ENCODE data around the gene IMMT.

Gene IMMT

DNA sequence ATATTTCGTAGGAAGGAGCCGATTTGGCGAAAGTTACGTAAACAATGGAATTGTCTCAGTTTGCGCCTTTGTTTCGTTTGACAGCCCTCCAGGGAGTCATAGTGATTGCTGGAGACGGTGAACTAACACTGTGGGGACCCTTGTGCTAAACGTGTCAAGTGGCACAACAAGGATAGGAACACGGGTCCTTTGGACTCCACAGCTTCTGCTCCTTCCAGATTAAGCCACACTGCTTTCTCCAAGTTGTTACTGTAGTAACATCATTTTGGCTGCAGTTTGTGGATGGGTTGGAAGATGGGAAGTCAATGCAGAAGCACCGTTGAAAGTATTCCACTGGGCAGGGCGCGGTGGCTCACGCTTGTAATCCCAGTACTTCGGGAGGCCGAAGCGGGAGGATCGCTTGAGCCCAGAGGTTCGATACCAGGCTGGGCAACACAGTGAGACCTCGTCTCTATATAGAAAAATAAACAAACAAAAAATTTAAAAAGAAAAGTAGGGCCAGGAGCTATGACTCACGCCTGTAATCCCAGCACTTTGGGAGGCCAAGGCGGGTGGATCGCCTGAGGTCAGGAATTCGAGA, 636 bp upstream of the IMMT start:
- no peak for DNase-seq

DNA sequence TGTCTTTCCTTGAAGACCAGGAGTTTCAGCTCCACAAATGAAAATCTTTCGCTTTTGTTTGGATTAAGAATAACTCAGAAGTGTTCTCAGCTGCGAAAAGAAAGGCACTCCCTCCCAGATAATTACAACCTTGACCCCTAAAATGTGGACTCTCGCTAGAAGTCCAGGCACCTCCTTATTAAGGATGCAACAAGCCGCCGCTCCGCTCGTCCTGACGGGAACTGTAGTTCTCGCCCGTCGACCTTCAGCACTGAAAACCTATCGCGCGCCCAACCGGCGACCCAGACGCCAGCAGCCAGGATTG, 559 bp downstream of the IMMT start:
- no peak for DNase-seq

GRCh38 chr2:86193901-86194567, 1.2 kb downstream of the IMMT start:
- no peak for DNase-seq

DNA sequence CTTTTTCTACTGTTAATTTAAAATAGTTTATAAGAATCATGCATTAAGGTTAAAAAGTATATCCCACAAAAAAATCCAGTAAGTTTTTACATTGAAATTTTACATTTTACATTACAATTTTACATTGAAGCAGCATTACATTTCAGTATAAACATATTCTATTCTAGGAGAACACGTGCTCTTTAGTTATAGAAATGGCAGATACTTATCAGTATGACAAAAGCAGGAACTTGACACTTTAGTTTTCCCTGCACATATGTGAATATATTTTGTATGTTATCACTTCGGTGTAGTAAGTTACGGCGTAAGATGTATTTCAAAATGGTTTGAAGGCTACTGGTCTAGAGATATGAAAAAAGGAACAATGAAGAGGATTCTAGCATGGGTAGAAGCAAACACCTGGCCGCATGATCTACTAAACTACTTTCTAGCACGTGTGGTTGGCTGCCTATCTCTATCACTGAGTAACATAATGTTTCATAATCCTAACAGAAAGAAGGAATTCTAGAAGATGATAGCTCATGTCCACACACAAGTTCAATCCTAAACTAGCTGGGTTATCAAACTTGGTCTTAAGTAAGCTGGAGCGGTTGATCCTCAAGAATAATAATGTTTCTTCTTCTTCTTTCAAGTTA, 5.4 kb downstream of the IMMT start:
- DNase-seq = no peak

DNA sequence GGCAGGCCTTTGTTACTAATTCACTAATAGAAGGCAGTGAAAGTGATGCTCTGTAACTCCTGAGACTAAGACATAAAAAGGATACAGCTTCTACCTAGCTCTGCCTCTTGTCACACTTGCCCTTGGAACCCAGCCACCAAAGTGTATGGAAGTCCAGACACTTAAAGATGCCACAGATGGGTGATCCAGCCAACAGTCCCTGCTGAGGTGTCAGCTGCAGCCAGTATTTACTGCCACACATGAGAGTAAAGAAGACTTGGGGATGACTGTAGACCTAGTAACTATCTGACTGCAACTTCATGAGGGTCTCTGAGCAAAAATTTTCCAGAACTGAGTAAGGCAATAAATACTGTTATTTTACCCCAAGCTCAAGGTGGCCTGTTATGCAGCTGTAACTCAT, 8.8 kb downstream of the IMMT start:
- no peak for DNase-seq

DNA sequence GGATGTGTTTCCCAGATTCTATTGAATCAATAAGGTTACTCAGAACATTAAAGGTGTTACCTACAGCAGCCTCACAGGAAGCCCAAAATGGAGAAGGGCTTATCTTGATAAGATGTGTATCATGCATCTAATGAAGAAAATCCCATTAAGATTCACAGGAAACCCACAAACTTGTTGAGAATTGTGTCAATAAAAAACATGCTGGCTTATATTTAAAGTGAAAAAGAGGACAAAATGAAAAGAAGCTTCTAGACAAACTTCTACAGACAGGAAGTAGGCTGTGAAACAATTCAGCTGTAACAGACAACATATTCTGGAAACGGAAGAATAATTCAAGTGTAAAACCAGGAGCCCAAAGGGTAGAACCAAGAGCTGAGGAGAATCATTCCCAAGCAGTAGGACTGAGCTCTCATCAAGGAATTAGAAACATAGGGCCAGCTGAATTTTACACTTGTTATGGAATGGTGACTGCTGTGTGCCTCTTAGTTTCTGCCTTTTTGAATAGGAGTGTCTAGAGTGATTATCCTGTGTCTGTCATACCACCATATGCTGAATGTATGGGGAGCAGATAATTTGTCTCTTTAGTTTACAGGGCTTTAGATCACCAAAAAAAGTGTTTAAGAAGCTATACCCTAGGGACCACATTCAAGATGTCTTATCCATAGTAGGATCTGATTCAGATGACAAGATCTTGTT, 9.6 kb downstream of the IMMT start:
- no peak for DNase-seq

- no peak for DNase-seq
Measured at GRCh38 chr2:86176597-86176996, 18.7 kb downstream of the IMMT start.

GRCh38 chr2:86175828-86176227, 19.4 kb downstream of the IMMT start:
- no peak for DNase-seq

DNA sequence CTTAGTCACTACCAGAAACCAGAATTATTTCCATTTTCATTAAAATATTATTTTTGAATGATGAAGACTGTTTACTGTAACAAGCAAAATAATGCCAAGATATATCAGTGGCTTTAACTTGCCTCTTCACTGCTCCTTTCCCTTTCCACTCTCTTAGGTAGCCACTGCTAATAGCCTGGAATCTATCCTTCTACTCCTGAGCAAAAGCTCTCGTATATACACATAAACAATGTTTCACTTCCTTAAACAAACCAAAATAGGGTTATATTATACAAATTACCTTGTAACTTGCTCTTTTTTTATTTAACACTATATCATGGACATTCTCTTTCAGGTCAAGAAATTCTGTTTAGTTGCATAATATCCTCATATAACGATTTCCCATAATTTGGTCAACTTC, 20.8 kb downstream of the IMMT start:
- no peak for DNase-seq

GRCh38 chr2:86172610-86173009, 22.7 kb downstream of the IMMT start:
- no peak for DNase-seq

DNA sequence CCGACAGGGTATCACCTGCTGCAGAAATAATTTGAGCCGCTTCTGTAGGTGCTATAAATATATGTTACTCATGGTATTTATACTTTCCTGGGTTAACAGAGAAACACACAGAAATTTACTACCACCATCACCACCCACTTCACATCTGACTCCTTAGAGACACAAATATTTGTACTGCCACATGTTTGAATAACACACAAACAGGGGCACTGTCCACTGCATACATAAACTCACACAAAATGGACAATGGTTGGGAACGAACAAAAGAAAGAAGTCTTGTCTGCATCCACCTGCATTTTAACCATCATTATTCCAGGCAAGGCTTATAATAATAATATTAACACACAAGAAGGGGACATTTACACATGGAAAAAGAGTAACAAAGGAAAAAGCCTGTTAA, 24.0 kb downstream of the IMMT start:
- DNase-seq = no peak

DNA sequence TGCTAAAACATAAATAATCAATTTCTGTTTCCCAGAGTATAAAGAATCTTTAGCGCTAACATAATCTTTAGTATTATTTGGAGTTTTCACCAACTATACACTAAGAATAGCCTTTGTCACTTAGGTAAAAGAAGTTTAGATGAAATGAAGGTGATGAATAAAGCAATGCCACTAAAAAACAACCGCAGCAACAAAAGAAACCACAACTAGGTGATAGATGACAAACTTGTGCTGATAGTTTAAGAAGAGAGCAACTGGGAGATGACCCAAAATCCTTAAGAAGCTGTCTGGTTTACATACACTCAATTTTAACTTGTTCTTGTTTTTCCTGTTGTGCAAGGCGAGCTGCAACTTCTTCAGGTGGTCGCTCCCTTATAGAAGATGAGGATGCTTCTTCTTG, 24.8 kb downstream of the IMMT start:
- no peak for DNase-seq

GRCh38 chr2:86160156-86160952, 34.9 kb downstream of the IMMT start:
- no peak for DNase-seq

DNA sequence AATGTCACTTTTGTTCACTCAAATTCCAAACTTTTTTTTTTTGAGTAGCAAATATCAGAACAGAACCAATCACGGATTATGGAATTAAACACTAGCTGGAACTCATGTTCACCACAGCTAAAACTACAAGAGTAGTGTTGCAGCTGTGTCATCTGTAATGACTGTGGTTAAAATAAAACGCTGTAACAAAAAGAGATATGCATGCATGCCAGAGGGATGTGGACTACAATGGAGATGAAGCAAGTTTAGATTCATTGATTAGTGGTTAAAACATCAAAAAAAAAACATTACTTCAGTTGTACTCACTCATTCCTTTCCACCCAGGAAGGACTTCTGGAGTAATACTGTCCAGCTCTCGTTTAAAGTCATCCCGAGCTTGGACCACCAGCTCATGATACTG, 37.0 kb downstream of the IMMT start:
- no peak for DNase-seq

- no peak for DNase-seq
Measured at GRCh38 chr2:86157009-86157556, 38.2 kb downstream of the IMMT start.

DNA sequence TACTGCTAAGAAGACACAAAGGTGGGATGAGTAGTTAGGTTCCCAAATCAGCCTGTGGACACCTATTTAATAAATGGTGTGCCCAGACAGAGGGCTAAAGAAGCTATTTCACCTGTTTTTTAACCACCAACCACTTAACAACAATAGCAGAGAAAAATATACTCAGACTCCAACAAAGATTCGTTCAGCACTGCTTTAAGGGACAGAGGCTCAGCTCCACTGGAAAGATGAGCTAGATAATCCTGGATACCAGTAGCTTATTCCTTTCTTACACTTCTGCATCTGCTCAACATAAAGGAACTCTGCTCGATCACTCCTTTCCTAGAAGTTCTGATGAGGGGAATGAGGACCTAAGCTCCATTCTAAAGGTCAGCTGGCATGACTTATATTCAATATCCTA, 44.8 kb downstream of the IMMT start:
- no peak for DNase-seq

DNA sequence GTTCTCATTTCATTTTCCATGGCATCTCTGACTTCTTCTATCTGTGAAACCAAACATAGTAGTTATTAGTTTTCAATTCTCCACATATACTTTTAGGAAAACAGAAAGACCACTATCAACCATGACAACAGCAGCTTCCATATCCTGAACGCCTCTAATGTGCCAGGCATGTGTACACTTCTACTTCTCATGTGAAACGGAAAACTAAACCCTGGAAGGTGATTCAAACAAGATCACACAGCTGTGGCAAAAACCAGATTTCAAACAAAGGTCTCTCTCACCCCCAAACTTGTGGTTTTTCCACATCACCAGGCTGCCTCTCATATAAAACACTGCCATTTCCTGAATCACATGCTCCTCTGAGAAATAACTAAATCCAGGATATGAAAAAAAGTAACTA, 47.5 kb downstream of the IMMT start:
- DNase-seq = no peak

- no peak for DNase-seq
Measured at GRCh38 chr2:86143926-86144685, 51.2 kb downstream of the IMMT start.

GRCh38 chr2:86143307-86143706, 52.0 kb downstream of the IMMT start:
- no peak for DNase-seq

DNA sequence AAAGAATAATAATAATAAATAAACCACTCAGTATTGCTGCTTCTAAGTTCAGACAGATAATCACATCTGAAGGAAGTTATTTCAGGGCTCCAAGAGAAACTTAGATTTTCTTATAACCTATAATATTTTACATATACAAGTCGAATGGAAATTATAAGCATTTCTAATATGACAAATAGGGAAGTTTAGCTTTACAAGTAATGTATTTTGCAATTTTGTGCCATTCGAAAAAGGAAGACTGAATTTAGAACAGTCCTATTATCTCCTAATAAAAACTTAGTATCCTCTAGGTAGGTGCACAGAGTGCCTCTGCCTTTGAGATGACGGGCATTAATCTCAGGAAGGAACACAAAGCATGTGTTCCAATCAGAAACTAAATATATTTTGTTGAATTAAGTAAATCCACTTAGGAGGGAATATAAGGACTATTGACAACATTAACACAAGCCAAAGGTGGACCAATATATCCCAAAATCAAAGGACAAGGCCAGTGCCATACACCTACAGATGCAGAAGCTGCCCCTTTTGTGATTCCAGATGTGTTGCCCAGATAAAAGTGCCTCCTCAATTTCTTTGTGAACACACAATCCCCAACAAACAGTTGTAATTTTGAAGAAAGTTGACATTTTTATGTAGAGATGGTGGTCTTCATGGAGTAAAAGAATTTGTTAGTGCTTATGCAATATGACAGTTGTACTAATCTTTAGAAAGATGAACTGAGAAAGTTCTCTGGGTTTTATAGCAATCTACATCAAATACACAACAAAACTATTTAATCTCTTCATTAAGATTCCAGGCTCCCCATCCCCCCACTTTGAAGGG, 52.6 kb downstream of the IMMT start:
- no peak for DNase-seq

DNA sequence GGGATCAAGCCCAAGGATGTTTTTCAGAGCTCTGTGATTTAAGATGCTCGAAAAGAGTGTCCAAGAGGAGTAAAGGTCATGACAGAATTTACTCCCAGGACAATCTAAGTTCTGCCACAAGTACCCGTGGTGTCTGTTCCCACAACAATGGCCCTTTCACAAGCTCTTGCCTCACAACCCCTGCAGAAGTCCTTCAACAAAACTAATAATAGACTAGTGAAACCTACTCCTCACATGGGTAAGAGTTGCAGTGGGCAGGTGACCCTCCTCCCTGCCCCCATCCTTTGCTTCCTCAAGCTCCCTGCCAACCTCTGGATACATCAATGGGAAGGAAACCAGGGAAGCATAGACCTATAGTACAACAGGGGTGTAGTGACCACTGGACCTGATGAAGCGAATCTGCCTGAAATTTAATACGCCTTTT, 54.3 kb downstream of the IMMT start:
- DNase-seq = no peak

Data from activated CD4-positive, CD25-positive, alpha-beta regulatory T cell treated with anti-CD3 and anti-CD28 coated beads, Interleukin-2, amount 50 U/mL, for 72 hours (primary cell).